NCI-H2029 treated with DMSO at 0.1 percent for 48 hours (cell line): ENCODE measurements around the gene GPR153.
"Not testable (repeated sequence)": the region's sequence is repeated elsewhere in the genome, so short reads cannot be mapped to it uniquely, and the experiment has no call there.

Experiments used
- DNase-seq: peaks from one replicate; lab custom pipeline; 2025; lab: John Stamatoyannopoulos, UW

Gene GPR153

GRCh38 chr1:6233376-6233775, 27.5 kb downstream of the GPR153 start:
- DNase-seq = no peak

DNA sequence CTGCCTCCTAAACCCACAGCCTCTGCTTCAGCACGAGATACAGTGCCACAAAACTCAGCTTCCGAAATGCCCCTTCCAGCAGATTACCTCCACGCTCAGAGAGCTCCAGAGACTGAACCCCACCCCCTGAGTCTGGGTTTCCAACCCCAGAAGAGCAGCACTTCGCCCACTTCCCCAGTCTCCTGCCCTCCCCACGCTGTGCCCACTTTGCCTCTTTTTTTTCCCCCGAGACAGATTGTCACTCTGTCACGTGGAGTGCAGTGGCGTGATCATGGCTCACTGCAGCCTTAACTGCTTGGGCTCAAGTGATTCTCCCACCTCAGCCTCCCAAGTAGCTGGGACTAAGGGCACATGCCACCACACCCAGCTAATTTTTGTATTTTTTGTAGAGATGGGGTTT, 35.2 kb downstream of the GPR153 start:
- DNase-seq = no peak

- DNase-seq = no peak
Observed at GRCh38 chr1:6224718-6225117, 36.2 kb downstream of the GPR153 start.

- DNase-seq = no peak
Observed at GRCh38 chr1:6223617-6224016, 37.3 kb downstream of the GPR153 start.

DNA sequence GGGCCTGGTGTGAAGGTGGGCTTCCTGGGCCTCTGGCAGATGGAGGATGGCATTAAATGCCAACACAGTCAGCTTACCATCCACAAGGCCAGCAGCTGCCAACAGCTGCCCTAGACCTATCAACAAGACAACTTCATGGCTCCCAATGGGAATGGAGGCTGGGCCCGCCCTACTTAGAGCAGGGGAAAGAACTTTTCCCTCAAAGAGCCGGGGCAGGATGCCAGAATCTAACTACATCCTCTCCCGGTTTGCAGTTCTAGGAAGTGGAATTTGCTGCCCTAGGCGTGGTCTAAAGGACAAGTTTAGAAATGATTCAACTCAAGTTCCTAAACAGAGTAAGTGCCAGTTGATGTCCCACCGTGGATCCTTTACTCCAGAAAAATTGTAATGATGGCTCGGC, 38.3 kb downstream of the GPR153 start:
- no peak for DNase-seq

GRCh38 chr1:6221210-6221784, 39.6 kb downstream of the GPR153 start:
- DNase-seq = no peak

- no peak for DNase-seq
Observed at GRCh38 chr1:6220236-6220635, 40.7 kb downstream of the GPR153 start.

DNA sequence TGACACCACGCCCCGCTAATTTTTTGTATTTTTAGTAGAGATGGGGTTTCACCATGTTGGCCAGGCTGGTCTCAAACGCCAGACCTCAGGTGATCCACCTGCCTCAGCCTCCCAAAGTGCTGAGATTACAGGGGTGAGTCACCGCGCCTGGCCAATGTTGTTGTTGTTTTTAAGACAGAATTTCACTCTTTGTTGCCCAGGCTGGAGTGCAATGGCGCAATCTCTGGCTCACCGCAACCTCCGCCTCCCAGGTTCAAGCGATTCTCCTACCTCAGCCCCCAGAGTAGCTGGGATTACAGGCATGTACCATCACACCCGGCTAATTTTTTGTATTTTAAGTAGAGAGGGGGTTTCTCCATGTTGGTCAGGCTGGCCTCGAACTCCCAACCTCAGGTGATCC, 41.3 kb downstream of the GPR153 start:
- not testable (repeated sequence) for DNase-seq

- DNase-seq = no peak
Observed at GRCh38 chr1:6218375-6219164, 42.3 kb downstream of the GPR153 start.

DNA sequence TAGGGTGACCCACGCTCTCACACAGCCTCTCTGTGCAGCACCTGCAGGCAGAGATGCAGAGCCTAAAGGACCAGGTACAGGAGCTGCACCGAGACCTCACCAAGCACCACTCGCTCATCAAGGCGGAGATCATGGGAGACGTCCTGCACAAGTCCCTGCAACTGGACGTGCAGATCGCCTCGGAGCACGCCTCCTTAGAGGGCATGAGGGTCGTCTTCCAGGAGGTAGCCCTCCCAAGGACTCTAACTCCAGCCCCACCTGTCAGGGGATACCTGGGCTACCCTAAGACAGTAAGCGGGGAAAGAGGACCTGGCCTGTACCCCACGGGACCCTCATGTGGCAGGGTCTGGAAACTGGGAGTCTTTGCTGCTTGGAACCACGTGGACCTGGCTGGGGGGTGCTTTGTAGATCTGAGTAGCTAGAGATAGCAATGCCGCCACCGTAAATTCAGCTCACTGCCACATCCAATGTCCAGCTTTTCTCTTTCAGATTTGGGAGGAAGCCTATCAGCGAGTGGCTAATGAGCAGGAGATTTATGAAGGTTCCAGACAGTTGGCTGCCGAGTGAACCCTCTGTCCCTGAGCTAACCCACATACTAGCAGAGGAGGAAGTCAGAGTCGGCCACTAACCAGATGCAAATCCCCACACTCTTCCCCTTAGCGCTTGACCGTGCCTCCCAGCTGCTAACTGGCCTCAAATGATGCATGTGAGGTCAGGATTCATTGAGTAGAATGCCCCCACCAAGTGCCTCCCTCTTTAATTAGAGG, 48.5 kb downstream of the GPR153 start:
- no peak for DNase-seq

DNA sequence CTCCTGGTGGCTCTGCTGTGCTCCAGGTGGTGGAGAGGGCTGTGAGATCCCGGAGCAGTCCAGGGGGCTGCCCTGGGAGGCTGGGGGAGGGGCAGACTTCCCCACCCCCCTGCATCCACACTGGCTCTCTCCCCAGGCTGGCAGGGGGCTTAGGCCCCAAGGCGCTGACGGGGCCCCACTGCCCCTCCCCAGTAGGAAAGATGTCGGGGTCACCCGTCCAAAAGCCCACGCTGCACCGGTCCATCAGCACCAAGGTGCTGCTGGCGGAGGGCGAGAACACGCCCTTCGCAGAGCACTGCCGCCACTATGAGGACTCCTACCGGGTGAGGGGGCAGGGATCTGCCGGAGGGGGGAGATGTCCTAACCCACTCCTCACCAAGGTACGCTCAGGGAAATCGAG, 49.2 kb downstream of the GPR153 start:
- DNase-seq = no peak

DNA sequence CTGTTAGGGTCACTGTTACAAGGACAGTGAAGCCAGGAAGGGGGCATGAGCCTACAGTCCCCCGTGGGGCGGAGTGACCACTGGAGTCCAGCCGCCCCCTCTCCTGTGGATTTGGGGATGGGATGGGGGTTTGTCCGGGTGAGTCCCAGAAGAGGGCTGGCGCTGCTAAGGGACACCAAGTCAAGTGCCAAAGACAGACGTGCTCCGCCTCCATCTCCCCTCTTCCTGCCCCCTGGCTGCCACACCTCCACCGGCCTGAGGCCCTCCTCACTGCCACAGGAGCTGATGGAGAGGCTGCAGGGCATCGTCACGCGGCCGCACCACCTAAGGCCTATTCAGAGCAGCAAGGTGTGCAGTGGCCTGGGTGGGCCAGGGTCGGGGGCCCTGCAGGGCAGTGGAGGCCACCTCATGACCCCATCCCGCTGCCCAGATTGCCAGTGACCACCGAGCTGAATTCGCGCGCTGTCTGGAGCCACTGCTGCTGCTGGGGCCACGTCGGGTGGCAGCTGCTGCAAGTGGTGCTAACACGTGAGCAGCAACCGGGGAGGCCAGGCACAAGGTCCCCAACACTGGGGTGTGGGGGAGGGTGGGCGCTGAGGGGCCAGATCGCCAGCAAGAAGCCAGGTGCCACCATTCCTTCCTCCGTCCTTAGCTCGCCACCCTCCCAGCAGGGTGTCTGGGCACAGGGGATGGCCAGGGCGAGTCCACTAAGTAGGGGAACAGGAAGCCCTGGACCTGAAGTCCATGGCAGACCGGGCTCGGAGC, 50.1 kb downstream of the GPR153 start:
- no peak for DNase-seq

DNA sequence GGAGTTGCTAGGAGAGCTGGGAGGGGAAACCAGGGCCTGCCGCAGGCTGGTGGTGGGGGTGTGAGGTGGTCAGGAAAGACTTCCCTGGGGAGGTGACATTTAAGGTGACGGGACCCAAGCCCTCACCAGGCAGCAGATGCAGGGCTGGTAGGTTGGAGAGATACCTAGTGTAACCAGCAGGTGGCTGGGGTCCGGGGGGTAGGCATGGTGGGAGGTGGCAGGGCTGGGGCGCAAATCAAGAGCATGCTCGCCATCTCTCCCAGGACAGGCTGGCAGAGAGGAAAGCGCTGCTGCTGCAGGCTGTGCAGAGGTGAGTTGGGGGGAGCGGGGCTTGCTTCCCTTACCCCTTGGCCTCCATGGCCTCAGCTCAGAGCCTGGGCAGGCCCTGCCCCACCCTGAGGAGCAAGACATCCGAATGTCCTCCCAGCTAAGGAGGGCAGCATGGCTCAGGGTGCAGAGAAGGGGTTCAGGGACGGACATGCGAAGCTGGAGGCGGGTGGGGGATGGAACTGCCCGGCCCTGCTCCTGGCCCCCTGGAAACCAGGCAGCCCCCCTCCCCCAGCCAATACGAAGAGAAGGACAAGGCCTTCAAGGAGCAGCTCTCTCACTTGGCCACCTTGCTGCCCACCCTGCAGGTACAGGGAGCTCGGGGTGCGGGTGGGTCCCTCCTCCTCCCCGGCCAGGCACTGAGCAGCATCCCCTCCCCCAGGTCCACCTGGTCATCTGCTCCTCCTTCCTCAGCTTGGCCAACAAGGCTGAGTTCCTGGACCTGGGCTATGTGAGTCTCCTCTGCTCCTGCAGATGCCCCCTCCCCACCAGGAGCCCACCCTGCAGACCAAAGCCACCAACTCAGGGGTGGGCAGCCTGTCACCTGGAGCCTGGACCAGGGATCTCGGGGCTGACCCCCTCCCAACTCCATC, 51.0 kb downstream of the GPR153 start:
- no peak for DNase-seq

- no peak for DNase-seq
Observed at GRCh38 chr1:6208723-6209660, 51.9 kb downstream of the GPR153 start.

GRCh38 chr1:6207921-6208320, 53.0 kb downstream of the GPR153 start:
- no peak for DNase-seq

DNA sequence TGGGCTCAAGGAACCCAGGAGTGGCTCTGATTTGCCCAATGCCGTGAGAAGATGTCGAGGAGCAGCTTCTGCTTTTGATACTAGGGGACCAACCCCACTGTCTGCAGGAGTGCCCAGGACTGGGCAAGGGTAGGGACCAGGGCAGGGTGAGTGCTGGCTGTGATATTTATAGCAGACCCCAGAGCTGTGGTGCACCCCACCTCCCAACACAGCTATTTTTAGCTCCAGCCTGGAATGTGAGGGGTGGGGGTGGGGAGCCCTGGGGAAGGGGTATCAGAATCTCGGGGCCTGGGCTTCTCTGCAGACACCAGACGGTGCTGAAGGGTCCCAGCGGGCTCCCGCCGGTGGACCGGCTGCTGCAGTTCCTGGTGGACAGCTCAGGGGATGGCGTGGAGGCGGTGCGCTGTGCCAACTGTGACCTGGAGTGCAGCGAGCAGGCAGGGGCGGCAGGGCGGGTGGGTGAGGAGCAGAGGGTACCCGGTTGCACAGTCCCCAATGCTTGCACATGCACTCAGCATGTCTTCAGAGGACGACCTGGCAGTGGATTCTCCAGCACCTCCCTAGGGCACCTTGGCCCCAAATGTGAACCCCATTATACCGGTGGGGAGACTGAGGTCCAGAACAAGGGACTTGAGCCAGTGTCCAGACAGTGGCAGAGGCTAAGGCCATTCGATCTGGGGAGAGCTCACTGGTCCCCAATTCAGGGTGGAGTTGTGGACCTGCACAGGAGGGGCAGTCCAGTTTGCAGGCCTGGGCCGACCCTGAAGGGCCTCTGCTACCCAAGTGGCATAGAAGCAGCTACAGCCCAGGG, 53.6 kb downstream of the GPR153 start:
- no peak for DNase-seq

- DNase-seq = no peak
Observed at GRCh38 chr1:6206520-6206855, 54.4 kb downstream of the GPR153 start.

DNA sequence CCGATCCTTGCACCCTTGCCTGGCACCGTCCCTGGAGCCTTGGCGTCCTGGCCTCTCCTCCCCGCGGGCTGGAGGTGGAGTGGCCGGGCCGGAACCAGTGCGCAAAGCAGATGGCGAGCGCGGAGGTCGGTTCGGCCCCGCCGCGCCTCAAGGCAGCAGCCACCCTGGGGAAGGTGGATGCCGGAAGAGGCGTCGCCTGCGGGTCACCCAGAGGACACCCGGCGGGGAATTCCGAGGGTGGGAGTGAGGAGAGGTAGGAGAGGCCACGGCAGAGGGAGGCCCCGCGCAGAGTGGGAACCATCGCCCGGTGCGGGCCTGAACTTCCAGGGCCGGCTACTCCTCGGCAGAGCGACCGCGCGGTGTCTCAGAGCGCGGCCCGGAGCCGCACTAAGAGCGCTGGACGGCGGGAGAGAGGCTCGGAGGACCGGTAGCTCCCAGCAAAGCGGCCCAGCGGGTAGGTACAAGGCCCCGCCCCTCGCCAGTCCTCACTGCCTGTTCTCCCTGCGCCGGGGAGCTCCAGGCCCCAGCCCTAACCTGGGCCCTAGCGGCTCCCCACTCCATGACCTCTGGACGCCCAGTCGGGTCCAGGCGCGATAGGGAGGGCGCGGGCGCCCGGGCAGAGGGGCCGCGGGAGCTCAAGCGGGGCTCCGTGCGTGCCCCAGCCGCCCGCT, 54.9 kb downstream of the GPR153 start, which contains the start of gene RNF207:
Gene RNF207, plus strand, starts transcription at position 271 of the 671 bp plus-strand sequence. CDS start 417 bp downstream, outside the sequence.
- DNase-seq = no peak

- DNase-seq = no peak
Observed at GRCh38 chr1:6202256-6202655, 58.6 kb downstream of the GPR153 start.
